GM19239 (cell line): ENCODE data around the gene PIP4K2B.
"Not testable (repeated sequence)": the region's sequence is repeated elsewhere in the genome, so short reads cannot be mapped to it uniquely, and the experiment has no call there.

ENCODE experiments used
- DNase-seq: peaks from one replicate; pipeline ENCODE4 v3.0.0; 2011; ENCODE audit warnings: low spot score; ENCODE audit not compliant: insufficient read length
- FAIRE-seq: peaks from 2 replicates; lab custom pipeline; 2011; peaks lifted over from hg19 to GRCh38; lab: Jason Lieb, UNC

Gene PIP4K2B

GRCh38 chr17:38732376-38733281 is 66.7 kb downstream of the PIP4K2B start:
- DNase-seq, result no peak
- no peak for FAIRE-seq

GRCh38 chr17:38731526-38732294 is 67.6 kb downstream of the PIP4K2B start:
- DNase-seq (no peak), FAIRE-seq (no peak)

- DNase-seq (no peak), FAIRE-seq (no peak)
These were observed 68.6 kb downstream of the PIP4K2B start for GRCh38 chr17:38730526-38731379.

- DNase-seq, result peak; percentile 98
These were observed 69.3 kb downstream of the PIP4K2B start, which contains the start of gene CISD3 for GRCh38 chr17:38729886-38730525. CISD3 (plus strand) TSS chr17:38730341; CDS start chr17:38730359, 18 bp downstream.

DNA sequence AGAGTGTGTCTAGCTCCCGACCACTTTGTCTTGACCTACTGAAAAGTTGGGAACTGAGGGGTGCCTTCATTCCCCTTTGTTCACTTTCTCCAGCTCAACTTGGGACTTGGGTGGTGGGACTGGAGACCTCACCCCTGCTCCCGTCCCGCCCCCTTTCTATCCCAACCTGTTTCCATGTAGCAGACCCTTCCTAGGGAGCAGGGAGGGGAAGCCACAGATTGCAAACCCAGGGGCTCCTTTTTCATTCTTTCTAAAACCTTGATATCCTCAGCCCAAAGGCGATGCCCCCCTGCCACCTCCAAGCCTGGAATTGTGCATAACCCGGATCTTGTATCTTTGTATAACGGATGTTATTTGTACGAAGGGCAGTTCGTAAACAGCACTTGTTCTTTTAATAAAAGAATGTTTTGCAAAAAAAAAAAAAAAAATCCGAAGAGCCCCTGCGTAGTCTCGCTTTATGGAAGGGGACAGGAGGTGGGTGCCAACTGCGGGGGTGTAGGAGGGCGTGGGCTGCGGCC is 69.9 kb downstream of the PIP4K2B start:
- FAIRE-seq, result no peak

More at GRCh38 chr17:38729886-38730525, 69.3 kb downstream of the PIP4K2B start, which contains the start of gene CISD3:
- no peak for FAIRE-seq

DNA sequence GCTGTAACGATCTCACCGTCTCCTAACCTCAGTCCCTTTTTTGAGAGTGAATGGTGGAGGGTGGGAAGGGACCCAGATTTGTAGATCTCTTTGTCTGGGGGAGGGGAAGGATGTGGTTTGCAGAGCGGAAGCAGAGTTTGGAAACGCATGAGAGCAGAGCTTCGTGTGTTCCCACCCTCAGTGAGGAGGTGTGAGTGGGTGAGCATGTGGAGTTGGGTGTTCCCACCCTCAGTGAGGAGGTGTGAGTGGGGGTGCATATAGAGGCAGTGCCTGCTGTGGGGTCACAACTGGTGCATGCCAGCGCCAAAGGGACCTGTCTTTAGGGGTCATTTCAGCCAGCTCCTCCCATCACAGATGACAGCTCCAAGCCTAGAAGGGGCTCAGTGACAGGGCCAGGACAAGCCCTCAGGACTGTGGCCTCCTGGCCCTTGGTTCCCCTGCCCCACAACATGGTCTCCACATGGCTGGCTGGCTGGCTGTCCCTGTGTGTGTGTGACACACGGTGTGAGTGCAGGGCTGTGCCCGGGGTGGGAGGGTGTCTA is 71.0 kb downstream of the PIP4K2B start:
- FAIRE-seq (no peak), DNase-seq (no peak)

More for the DNA sequence above, 69.9 kb downstream of the PIP4K2B start:
- DNase-seq, result no peak

- FAIRE-seq (no peak), DNase-seq (no peak)
These were observed 71.6 kb downstream of the PIP4K2B start for GRCh38 chr17:38727736-38728135.

- FAIRE-seq, DNase-seq: not testable (repeated sequence)
These were observed 73.2 kb downstream of the PIP4K2B start for GRCh38 chr17:38726145-38726544.

- DNase-seq, result no peak
- FAIRE-seq, result no peak
These were observed 74.3 kb downstream of the PIP4K2B start for GRCh38 chr17:38725066-38725465.

DNA sequence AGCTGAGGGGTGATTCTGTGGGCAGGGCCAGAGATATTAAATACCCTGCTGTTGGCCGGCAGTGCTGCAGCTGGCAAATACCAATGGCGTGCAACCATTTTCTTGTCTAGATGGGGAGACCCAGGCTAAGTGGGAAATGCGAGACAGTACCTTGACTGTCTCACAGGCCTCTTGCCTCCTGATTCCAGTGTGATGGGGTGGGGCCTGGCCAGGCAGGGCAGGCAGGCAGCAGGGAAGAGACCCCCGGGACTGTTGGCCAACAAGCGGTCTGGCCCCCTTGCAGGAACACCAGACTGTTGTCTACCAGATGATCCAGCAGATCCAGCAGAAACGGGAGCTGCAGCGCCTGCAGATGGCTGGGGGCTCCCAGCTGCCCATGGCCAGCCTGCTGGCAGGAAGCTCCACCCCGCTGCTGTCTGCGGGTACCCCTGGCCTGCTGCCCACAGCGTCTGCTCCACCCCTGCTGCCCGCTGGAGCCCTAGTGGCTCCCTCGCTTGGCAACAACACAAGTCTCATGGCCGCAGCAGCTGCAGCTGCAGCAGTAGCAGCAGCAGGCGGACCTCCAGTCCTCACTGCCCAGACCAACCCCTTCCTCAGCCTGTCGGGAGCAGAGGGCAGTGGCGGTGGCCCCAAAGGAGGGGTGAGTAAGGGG is 74.9 kb downstream of the PIP4K2B start:
- DNase-seq, result no peak
- FAIRE-seq, result no peak

- no peak for DNase-seq
- FAIRE-seq, result no peak
These were observed 77.6 kb downstream of the PIP4K2B start for GRCh38 chr17:38721802-38722201.

DNA sequence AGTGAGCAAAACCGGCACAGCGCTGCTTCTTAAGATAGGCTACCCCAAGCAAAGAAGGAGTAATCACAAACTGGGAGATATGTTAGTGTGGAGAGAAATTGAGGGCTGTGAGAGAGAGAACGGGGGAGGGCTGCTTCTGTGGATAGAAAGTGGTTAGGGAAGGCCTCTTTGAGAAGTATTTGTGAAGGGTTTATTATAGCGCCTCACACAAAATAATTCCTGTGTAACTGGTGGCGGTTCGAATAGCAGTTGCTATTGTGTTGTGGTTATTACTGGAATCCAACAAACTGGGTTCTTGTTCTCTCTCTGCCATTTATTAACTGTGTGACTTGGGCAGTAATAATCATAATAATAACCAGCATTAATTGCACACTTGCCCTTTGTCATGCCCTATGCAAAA is 78.4 kb downstream of the PIP4K2B start:
- no peak for FAIRE-seq

DNA sequence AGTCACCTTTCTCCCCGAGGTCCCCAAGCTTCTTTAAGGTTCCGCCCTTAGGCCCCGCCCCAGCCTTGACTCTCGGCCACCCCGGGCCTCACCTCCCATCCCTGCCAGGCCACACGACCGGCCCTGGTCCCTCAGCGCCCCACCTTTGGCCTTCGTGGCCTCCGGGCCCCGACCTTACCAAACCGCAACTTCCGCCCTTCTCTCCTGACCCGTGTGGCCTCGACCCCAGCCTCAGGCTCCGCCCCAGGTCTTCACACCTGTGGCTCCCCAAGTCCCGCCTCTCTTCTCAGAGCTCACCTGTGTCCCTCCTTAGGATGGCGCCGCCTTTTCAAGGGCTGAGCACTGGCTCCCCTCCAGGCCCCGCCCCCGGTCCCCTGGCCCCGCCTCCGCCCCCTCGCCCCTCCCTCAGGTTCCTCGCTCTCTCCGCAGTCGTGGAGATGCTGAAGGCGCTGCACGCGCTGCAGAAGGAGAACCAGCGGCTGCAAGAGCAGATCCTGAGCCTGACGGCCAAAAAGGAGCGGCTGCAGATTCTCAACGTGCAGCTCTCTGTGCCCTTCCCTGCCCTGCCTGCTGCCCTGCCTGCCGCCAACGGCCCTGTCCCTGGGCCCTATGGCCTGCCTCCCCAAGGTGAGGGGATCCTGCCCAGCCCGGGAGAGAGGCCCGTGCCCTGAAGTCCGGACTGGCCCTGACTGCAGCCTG is 79.3 kb downstream of the PIP4K2B start:
- FAIRE-seq (no peak), DNase-seq (no peak)

More for the DNA sequence above, 78.4 kb downstream of the PIP4K2B start:
- DNase-seq, result no peak

GRCh38 chr17:38719289-38719942 is 79.9 kb downstream of the PIP4K2B start:
- no peak for FAIRE-seq
- DNase-seq, result no peak

DNA sequence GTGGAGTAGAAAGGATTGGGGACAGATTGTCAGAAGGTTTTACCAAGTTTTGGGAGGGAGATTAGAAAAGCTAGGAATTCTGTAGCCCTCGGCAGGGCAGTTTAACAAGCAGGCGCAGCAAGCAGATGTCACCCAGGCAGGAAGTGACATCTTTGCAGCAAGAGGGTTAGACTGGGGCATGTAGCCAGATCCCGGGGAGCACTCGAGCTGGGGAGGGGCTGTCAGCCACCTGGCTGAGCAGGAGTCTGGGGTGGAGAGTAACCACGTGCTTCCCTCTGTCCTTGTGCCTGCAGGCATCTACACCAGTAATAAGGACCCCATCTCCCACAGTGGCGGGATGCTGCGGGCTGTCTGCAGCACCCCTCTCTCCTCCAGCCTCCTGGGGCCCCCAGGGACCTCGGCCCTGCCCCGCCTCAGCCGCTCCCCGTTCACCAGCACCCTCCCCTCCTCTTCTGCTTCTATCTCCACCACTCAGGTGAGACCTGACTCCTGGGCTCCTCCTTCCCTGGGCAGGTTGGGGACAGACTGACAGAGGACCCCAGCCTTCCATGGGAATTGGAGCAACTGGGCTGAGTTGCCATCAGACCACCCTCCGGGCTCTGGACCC is 82.1 kb downstream of the PIP4K2B start:
- FAIRE-seq (no peak), DNase-seq (no peak)

DNA sequence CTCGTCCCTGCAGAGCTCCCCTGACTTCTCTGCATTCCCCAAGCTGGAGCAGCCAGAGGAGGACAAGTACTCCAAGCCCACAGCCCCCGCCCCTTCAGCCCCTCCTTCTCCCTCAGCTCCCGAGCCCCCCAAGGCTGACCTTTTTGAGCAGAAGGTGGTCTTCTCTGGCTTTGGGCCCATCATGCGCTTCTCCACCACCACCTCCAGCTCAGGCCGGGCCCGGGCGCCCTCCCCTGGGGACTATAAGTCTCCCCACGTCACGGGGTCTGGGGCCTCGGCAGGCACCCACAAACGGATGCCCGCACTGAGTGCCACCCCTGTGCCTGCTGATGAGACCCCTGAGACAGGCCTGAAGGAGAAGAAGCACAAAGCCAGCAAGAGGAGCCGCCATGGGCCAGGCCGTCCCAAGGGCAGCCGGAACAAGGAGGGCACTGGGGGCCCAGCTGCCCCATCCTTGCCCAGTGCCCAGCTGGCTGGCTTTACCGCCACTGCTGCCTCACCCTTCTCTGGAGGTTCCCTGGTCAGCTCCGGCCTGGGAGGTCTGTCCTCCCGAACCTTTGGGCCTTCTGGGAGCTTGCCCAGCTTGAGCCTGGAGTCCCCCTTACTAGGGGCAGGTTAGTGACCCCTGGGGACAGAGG is 82.9 kb downstream of the PIP4K2B start:
- DNase-seq (no peak), FAIRE-seq (no peak)
